Middle frontal gyrus (tissue), 1 donor: ENCODE measurements around the gene TAS2R10.
"Not testable (repeated sequence)": the region's sequence is repeated elsewhere in the genome, so short reads cannot be mapped to it uniquely, and the experiment has no call there.

Source experiments
- DNase-seq: peaks from one replicate; pipeline ENCODE4 v3.0.0-alpha.2; 2015; ENCODE audit warnings: low spot score; ENCODE audit errors: extremely low spot score

TAS2R10 gene

GRCh38 chr12:10826258-10826657 lies at the start of gene TAS2R10:
Gene TAS2R10, minus strand, starts transcription at chr12:10826358. Its CDS starts 89 bp downstream, at chr12:10826269.
- DNase-seq, result no peak

GRCh38 chr12:10873378-10873777 lies 47.2 kb upstream of the TAS2R10 start:
- DNase-seq, result no peak

GRCh38 chr12:10867381-10867780 lies 41.2 kb upstream of the TAS2R10 start:
- DNase-seq, result no peak

- DNase-seq, result no peak
These were observed 37.5 kb upstream of the TAS2R10 start for GRCh38 chr12:10863512-10864218.

- no peak for DNase-seq
These were observed 35.2 kb upstream of the TAS2R10 start for GRCh38 chr12:10861366-10861765.

GRCh38 chr12:10855807-10856206 lies 29.6 kb upstream of the TAS2R10 start:
- DNase-seq, result no peak

GRCh38 chr12:10853776-10854175 lies 27.6 kb upstream of the TAS2R10 start:
- no peak for DNase-seq

- DNase-seq, result no peak
These were observed 25.2 kb upstream of the TAS2R10 start for GRCh38 chr12:10851243-10851858.

GRCh38 chr12:10849425-10849878 lies 23.3 kb upstream of the TAS2R10 start, which contains the start of gene PRR4:
Gene PRR4, minus strand, starts transcription at chr12:10849475. Its CDS starts 38 bp downstream, at chr12:10849437.
- DNase-seq, result no peak

GRCh38 chr12:10847744-10848143 lies 21.6 kb upstream of the TAS2R10 start:
- no peak for DNase-seq

- DNase-seq, result no peak
These were observed 16.7 kb upstream of the TAS2R10 start for GRCh38 chr12:10842862-10843261.

GRCh38 chr12:10838461-10838860 lies 12.3 kb upstream of the TAS2R10 start:
- DNase-seq, result no peak

- DNase-seq, result no peak
These were observed 3.8 kb upstream of the TAS2R10 start for GRCh38 chr12:10829994-10830393.

GRCh38 chr12:10824957-10825356 lies 1.2 kb downstream of the TAS2R10 start:
- no peak for DNase-seq

- no peak for DNase-seq
These were observed 14.1 kb downstream of the TAS2R10 start for GRCh38 chr12:10811883-10812536.

- DNase-seq, result no peak
These were observed 16.1 kb downstream of the TAS2R10 start, which contains the start of gene TAS2R9 for GRCh38 chr12:10810068-10810467. Gene TAS2R9, minus strand, starts transcription at chr12:10810168. Its CDS starts 93 bp downstream, at chr12:10810075.

- DNase-seq, result no peak
These were observed 19.0 kb downstream of the TAS2R10 start, which contains the start of gene TAS2R8 for GRCh38 chr12:10807186-10807585. Gene TAS2R8, minus strand, starts transcription at chr12:10807286. Its CDS starts 306 bp downstream, at chr12:10806980.

- no peak for DNase-seq
These were observed 23.6 kb downstream of the TAS2R10 start, which contains the start of gene TAS2R7 for GRCh38 chr12:10802587-10802986. Gene TAS2R7, minus strand, starts transcription at chr12:10802627. Its CDS starts 57 bp downstream, at chr12:10802570.

GRCh38 chr12:10801741-10802140 lies 24.4 kb downstream of the TAS2R10 start:
- DNase-seq, result no peak

- DNase-seq, result no peak
These were observed 31.9 kb downstream of the TAS2R10 start for GRCh38 chr12:10794222-10794621.

GRCh38 chr12:10791769-10792168 lies 34.4 kb downstream of the TAS2R10 start:
- DNase-seq, result not testable (repeated sequence)

- no peak for DNase-seq
These were observed 42.9 kb downstream of the TAS2R10 start for GRCh38 chr12:10783252-10783651.
